ENCODE data around the gene RPP21.

- TF ChIP-seq CTCF (conservative IDR thresholded peaks at IDR 0.05 in 1 of 2, IDR thresholded peaks at IDR 0.05 in 1 of 2; ENCODE audit: extremely low read depth in 1 of 2, insufficient read depth in 1 of 2, low read depth in 1 of 2, low read length in 2 of 2): no peak
- TF ChIP-seq EZH2 (IDR thresholded peaks at IDR 0.05; ENCODE audit: borderline replicate concordance, low read length): no peak
Observed at GRCh38 chr6:30356536-30356935, 11.6 kb downstream of the RPP21 start.

Data from mammary epithelial cell (primary cell).